Neuron (in vitro differentiated cells): ENCODE measurements around the gene PLXNA4.

Source experiments
- H2AFZ ChIP-seq: one replicate; pipeline ENCODE4 v1.6.1; 2013; ENCODE audit warnings: low read depth, mild to moderate bottlenecking, inconsistent platforms, low read length, moderate library complexity
- H3K27me3 ChIP-seq: one replicate; pipeline ENCODE4 v1.6.1; 2013; ENCODE audit warnings: low read length; ENCODE audit not compliant: insufficient read depth
- H3K36me3 ChIP-seq: one replicate; pipeline ENCODE4 v1.6.1; 2013; ENCODE audit warnings: low read length; ENCODE audit not compliant: insufficient read depth
- H3K4me1 ChIP-seq: one replicate; pipeline ENCODE4 v1.6.1; 2013; ENCODE audit warnings: low read length; ENCODE audit not compliant: insufficient read depth
- H3K4me3 ChIP-seq: 2 replicates; pipeline ENCODE4 v1.5.1; 2013; ENCODE audit warnings: mild to moderate bottlenecking, low read length, moderate library complexity
- H3K9me3 ChIP-seq: one replicate; pipeline ENCODE4 v1.6.1; 2013; ENCODE audit warnings: low read length

The PLXNA4 gene

GRCh38 chr7:132270517-132270916 is 305.8 kb downstream of the PLXNA4 start:
- no peaks in the 10 kb centered on the region for H3K4me1 ChIP-seq
- H2AFZ ChIP-seq, result no peak overlapping the region
- no peak overlapping the region for H3K4me3 ChIP-seq
- no peaks in the 10 kb centered on the region for H3K9me3 ChIP-seq
- H3K27me3 ChIP-seq, result no peaks in the 10 kb centered on the region
- H3K36me3 ChIP-seq, result no peaks in the 10 kb centered on the region

- no peaks in the 10 kb centered on the region for H3K4me1 ChIP-seq
- no peaks in the 10 kb centered on the region for H3K27me3 ChIP-seq
- no peaks in the 10 kb centered on the region for H3K9me3 ChIP-seq
- H2AFZ ChIP-seq, result no peak overlapping the region
- no peaks in the 10 kb centered on the region for H3K36me3 ChIP-seq
- H3K4me3 ChIP-seq, result no peak overlapping the region
These were observed 306.6 kb downstream of the PLXNA4 start for GRCh38 chr7:132269718-132270117.

- Histone ChIP-seq H3K4me3 (no peak overlapping the region), H3K27me3 (no peaks in the 10 kb centered on the region), H2AFZ (no peak overlapping the region), H3K4me1 (no peaks in the 10 kb centered on the region), H3K9me3 (no peaks in the 10 kb centered on the region), H3K36me3 (no peaks in the 10 kb centered on the region)
These were observed 313.1 kb downstream of the PLXNA4 start for GRCh38 chr7:132263151-132263550.

- Histone ChIP-seq H2AFZ (no peak overlapping the region), H3K9me3 (no peaks in the 10 kb centered on the region), H3K4me3 (no peak overlapping the region), H3K27me3 (no peaks in the 10 kb centered on the region), H3K4me1 (no peaks in the 10 kb centered on the region), H3K36me3 (no peaks in the 10 kb centered on the region)
These were observed 314.2 kb downstream of the PLXNA4 start for GRCh38 chr7:132262160-132262470.

GRCh38 chr7:132261327-132262159 is 314.7 kb downstream of the PLXNA4 start:
- Histone ChIP-seq H3K27me3 (no peaks in the 10 kb centered on the region), H3K36me3 (no peaks in the 10 kb centered on the region), H2AFZ (no peak overlapping the region), H3K9me3 (no peaks in the 10 kb centered on the region), H3K4me3 (no peak overlapping the region), H3K4me1 (no peaks in the 10 kb centered on the region)

- H3K4me3 ChIP-seq, result no peak overlapping the region
- H2AFZ ChIP-seq, result no peak overlapping the region
- no peaks in the 10 kb centered on the region for H3K36me3 ChIP-seq
- H3K9me3 ChIP-seq, result no peaks in the 10 kb centered on the region
- H3K27me3 ChIP-seq, result no peaks in the 10 kb centered on the region
- H3K4me1 ChIP-seq, result no peaks in the 10 kb centered on the region
These were observed 318.0 kb downstream of the PLXNA4 start for GRCh38 chr7:132258231-132258630.

- Histone ChIP-seq H3K4me1 (no peaks in the 10 kb centered on the region), H3K36me3 (no peaks in the 10 kb centered on the region)
These were observed 319.0 kb downstream of the PLXNA4 start for GRCh38 chr7:132257253-132257652.

GRCh38 chr7:132256721-132257212 is 319.5 kb downstream of the PLXNA4 start:
- Histone ChIP-seq H3K9me3 (no peaks in the 10 kb centered on the region), H3K4me1 (no peaks in the 10 kb centered on the region), H3K4me3 (no peak overlapping the region), H3K27me3 (no peaks in the 10 kb centered on the region), H3K36me3 (no peaks in the 10 kb centered on the region), H2AFZ (no peak overlapping the region)

More at GRCh38 chr7:132257253-132257652, 319.0 kb downstream of the PLXNA4 start:
- H3K27me3 ChIP-seq, result no peaks in the 10 kb centered on the region
- no peaks in the 10 kb centered on the region for H3K9me3 ChIP-seq
- H3K4me3 ChIP-seq, result no peak overlapping the region
- H2AFZ ChIP-seq, result no peak overlapping the region

GRCh38 chr7:132255898-132256297 is 320.4 kb downstream of the PLXNA4 start:
- Histone ChIP-seq H3K4me1 (no peaks in the 10 kb centered on the region), H3K27me3 (no peaks in the 10 kb centered on the region), H3K36me3 (no peaks in the 10 kb centered on the region), H2AFZ (no peak overlapping the region), H3K4me3 (no peak overlapping the region), H3K9me3 (no peaks in the 10 kb centered on the region)

- no peaks in the 10 kb centered on the region for H3K9me3 ChIP-seq
- no peaks in the 10 kb centered on the region for H3K4me1 ChIP-seq
- no peaks in the 10 kb centered on the region for H3K27me3 ChIP-seq
- H3K4me3 ChIP-seq, result no peak overlapping the region
- no peaks in the 10 kb centered on the region for H3K36me3 ChIP-seq
- H2AFZ ChIP-seq, result no peak overlapping the region
These were observed 321.0 kb downstream of the PLXNA4 start for GRCh38 chr7:132255115-132255797.

GRCh38 chr7:132254455-132254854 is 321.8 kb downstream of the PLXNA4 start:
- Histone ChIP-seq H3K27me3 (no peaks in the 10 kb centered on the region), H3K9me3 (no peaks in the 10 kb centered on the region), H3K4me1 (no peaks in the 10 kb centered on the region), H3K4me3 (no peak overlapping the region), H3K36me3 (no peaks in the 10 kb centered on the region), H2AFZ (no peak overlapping the region)

GRCh38 chr7:132252793-132253100 is 323.5 kb downstream of the PLXNA4 start:
- no peaks in the 10 kb centered on the region for H3K27me3 ChIP-seq
- no peaks in the 10 kb centered on the region for H3K4me1 ChIP-seq
- H3K9me3 ChIP-seq, result no peaks in the 10 kb centered on the region
- H3K36me3 ChIP-seq, result no peaks in the 10 kb centered on the region
- H3K4me3 ChIP-seq, result no peak overlapping the region
- H2AFZ ChIP-seq, result no peak overlapping the region

- no peak overlapping the region for H3K4me3 ChIP-seq
- H3K27me3 ChIP-seq, result no peaks in the 10 kb centered on the region
- H3K9me3 ChIP-seq, result no peaks in the 10 kb centered on the region
- no peaks in the 10 kb centered on the region for H3K36me3 ChIP-seq
- no peaks in the 10 kb centered on the region for H3K4me1 ChIP-seq
- no peak overlapping the region for H2AFZ ChIP-seq
These were observed 325.0 kb downstream of the PLXNA4 start for GRCh38 chr7:132251327-132251659.
